HL-60 (cell line): ENCODE measurements around the gene MYLK3.

Experiments
- DNase-seq, 2 experiments: peaks; one replicate each; pipeline ENCODE4 v3.0.0-alpha.2; 2010 to 2020; ENCODE audit warnings: low read depth in 1 of 2, low spot score in 1 of 2
- H3K27ac ChIP-seq: fragments of 250-450 bp; sonication (Bioruptor Pico); replicated peaks from 2 replicates; pipeline ENCODE4 v1.5.1; 2020; ENCODE audit warnings: mild to moderate bottlenecking, moderate library complexity
- H3K27me3 ChIP-seq: fragments of 250-450 bp; sonication (Bioruptor Pico); 2 replicates; pipeline ENCODE4 v1.5.1; 2021; ENCODE audit warnings: mild to moderate bottlenecking, moderate library complexity; ENCODE audit not compliant: insufficient read depth, poor library complexity, severe bottlenecking
- H3K4me3 ChIP-seq: replicated peaks from 2 replicates; pipeline ENCODE4 v1.5.1; 2011; ENCODE audit warnings: mild to moderate bottlenecking, control low read depth, low read length; ENCODE audit not compliant: insufficient read depth
- GABPA ChIP-seq: IDR thresholded peaks from 2 replicates; pipeline ENCODE4 v1.6.1; 2012; ENCODE audit warnings: low read depth
- POLR2AphosphoS5 ChIP-seq: IDR thresholded peaks from 2 replicates; pipeline ENCODE4 v1.6.1; 2012; ENCODE audit warnings: low read depth
- SPI1 ChIP-seq: IDR thresholded peaks from 2 replicates; pipeline ENCODE4 v1.6.1; 2012; ENCODE audit warnings: low read depth, mild to moderate bottlenecking, borderline replicate concordance
- TF ChIP-seq, protein P1 (sequence below): IDR thresholded peaks from 2 replicates; pipeline ENCODE4 v1.6.1; 2012; ENCODE audit warnings: low read depth; ENCODE audit not compliant: insufficient replicate concordance
- TF ChIP-seq, protein P2 (sequence below): IDR thresholded peaks from one replicate; pipeline ENCODE4 v1.5.1; 2011; ENCODE audit warnings: low read length, control low read depth, inconsistent platforms; ENCODE audit not compliant: insufficient read depth

MYLK3 gene

DNA sequence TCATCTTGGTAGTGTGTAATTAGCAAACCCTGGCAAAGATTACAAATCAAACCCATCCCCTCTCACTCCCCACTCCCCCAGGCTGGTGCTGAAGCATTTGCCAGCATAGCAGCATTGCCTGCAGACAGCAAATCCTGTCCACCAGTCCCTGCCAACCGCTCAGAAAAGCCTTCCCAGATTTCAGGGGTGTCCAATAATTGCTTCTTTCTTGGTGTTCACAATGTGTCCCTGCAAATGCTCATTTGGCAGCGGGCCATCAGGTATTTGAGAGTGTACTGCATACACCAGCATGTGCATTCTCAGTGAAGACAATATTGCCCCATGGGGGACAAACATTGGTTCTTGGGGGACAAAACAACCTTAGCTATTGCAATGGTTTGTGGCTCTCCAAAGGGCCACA, 30.5 kb downstream of the MYLK3 start:
- Histone ChIP-seq H3K27me3 (no peaks in the 10 kb centered on the region), H3K4me3 (no peak overlapping the region), H3K27ac (no peak overlapping the region)
- no peak for DNase-seq
- TF ChIP-seq, protein P1, sequence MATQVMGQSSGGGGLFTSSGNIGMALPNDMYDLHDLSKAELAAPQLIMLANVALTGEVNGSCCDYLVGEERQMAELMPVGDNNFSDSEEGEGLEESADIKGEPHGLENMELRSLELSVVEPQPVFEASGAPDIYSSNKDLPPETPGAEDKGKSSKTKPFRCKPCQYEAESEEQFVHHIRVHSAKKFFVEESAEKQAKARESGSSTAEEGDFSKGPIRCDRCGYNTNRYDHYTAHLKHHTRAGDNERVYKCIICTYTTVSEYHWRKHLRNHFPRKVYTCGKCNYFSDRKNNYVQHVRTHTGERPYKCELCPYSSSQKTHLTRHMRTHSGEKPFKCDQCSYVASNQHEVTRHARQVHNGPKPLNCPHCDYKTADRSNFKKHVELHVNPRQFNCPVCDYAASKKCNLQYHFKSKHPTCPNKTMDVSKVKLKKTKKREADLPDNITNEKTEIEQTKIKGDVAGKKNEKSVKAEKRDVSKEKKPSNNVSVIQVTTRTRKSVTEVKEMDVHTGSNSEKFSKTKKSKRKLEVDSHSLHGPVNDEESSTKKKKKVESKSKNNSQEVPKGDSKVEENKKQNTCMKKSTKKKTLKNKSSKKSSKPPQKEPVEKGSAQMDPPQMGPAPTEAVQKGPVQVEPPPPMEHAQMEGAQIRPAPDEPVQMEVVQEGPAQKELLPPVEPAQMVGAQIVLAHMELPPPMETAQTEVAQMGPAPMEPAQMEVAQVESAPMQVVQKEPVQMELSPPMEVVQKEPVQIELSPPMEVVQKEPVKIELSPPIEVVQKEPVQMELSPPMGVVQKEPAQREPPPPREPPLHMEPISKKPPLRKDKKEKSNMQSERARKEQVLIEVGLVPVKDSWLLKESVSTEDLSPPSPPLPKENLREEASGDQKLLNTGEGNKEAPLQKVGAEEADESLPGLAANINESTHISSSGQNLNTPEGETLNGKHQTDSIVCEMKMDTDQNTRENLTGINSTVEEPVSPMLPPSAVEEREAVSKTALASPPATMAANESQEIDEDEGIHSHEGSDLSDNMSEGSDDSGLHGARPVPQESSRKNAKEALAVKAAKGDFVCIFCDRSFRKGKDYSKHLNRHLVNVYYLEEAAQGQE, result no peak
- TF ChIP-seq POLR2AphosphoS5 (no peak), GABPA (no peak), SPI1 (no peak)
- TF ChIP-seq, protein P2, sequence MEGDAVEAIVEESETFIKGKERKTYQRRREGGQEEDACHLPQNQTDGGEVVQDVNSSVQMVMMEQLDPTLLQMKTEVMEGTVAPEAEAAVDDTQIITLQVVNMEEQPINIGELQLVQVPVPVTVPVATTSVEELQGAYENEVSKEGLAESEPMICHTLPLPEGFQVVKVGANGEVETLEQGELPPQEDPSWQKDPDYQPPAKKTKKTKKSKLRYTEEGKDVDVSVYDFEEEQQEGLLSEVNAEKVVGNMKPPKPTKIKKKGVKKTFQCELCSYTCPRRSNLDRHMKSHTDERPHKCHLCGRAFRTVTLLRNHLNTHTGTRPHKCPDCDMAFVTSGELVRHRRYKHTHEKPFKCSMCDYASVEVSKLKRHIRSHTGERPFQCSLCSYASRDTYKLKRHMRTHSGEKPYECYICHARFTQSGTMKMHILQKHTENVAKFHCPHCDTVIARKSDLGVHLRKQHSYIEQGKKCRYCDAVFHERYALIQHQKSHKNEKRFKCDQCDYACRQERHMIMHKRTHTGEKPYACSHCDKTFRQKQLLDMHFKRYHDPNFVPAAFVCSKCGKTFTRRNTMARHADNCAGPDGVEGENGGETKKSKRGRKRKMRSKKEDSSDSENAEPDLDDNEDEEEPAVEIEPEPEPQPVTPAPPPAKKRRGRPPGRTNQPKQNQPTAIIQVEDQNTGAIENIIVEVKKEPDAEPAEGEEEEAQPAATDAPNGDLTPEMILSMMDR, result no peak

DNA sequence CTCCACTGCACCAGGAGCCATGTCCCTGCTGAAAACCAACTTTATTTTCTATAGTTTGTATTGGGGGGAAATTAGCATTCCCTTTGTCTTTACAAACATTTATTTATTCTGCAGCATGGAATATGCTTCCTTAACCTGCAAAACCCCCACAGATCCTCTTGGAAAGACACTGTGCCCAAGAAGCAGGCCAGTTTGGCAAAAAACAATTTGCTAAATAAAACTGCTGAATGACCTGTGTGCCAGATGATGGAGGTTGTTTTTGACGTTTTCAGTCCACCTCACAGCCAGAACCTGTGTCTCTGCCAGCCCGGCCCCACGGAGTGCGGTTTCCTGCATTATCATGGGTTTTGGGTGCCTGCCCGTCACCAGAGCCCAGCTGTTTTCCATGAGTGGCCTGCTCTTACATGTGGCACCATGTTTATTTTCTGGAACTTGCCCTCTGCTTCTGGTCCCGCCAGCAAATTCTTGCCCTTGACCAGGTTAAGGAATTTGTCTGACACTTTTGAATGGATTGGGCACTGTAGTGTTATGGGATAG, 32.3 kb downstream of the MYLK3 start:
- DNase-seq, result no peak
- TF ChIP-seq, protein P2, result no peak
- TF ChIP-seq, protein P1, result no peak
- TF ChIP-seq SPI1 (no peak), POLR2AphosphoS5 (no peak), GABPA (no peak)

DNA sequence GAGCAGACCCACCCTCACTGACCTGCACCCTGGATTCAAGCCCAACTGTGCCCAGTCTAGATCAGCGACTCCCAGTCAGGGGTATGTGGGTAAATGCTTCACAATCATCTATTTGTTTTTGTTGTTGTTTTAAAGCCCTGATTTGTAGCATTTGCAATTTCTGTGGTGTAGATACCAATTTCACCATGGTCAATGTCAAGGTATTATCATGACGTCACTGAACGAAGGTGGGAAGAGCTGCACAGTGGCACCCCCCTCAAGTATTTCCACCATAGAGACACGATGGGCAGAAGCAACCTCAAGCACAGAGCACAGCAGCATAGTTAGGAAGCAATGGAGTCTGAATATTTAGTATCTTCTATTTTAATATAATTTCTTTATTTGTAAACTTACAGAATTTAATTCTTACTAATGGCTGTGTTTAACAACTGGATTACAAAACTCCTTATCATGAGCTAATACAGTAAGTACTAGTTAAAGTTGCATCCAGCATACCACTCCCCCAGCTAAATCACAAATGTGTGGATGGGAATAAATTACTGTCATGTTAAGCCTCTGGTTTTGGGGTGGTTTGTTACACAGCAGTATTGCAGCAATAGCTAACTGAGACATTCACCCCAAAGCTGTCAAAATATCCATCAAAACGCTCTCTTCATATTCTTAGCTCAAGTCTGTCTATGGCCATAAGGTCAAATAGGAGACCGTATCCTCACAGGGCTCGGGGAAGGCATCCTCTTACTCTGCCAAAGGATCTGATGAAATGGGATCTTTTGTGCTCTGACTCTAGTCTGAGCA, 33.1 kb downstream of the MYLK3 start:
- H3K27ac ChIP-seq, result no peak overlapping the region
- no peak overlapping the region for H3K4me3 ChIP-seq
- DNase-seq, result no peak
- H3K27me3 ChIP-seq, result no peaks in the 10 kb centered on the region
- no peak for TF ChIP-seq SPI1
- no peak for TF ChIP-seq POLR2AphosphoS5
- no peak for TF ChIP-seq GABPA
- TF ChIP-seq, protein P2, result no peak
- TF ChIP-seq, protein P1, result no peak

More for the DNA sequence above, 32.3 kb downstream of the MYLK3 start:
- no peak overlapping the region for H3K27ac ChIP-seq
- H3K27me3 ChIP-seq, result no peaks in the 10 kb centered on the region
- no peak overlapping the region for H3K4me3 ChIP-seq
